GM19193 (cell line): Measurements from ENCODE around the gene TGFBR1.

Source experiments
- POLR2A ChIP-seq: IDR thresholded peaks from 4 replicates; pipeline ENCODE4 v1.6.1; 2011; ENCODE audit not compliant: insufficient read depth, insufficient read length; ENCODE audit errors: extremely low read depth

The TGFBR1 gene

GRCh38 chr9:99113414-99114048, 8.6 kb downstream of the TGFBR1 start:
- no peak for TF ChIP-seq POLR2A

- no peak for TF ChIP-seq POLR2A
Observed at GRCh38 chr9:99114049-99114440, 9.1 kb downstream of the TGFBR1 start.

GRCh38 chr9:99114846-99115500, 10.1 kb downstream of the TGFBR1 start:
- no peak for TF ChIP-seq POLR2A

- TF ChIP-seq POLR2A, result no peak
Observed at GRCh38 chr9:99116003-99116411, 11.1 kb downstream of the TGFBR1 start.

GRCh38 chr9:99118782-99119466, 14.0 kb downstream of the TGFBR1 start:
- no peak for TF ChIP-seq POLR2A

GRCh38 chr9:99119976-99120655, 15.2 kb downstream of the TGFBR1 start:
- TF ChIP-seq POLR2A, result no peak

- TF ChIP-seq POLR2A, result no peak
Observed at GRCh38 chr9:99121604-99122003, 16.7 kb downstream of the TGFBR1 start.

GRCh38 chr9:99124534-99125255, 19.8 kb downstream of the TGFBR1 start:
- TF ChIP-seq POLR2A, result no peak

GRCh38 chr9:99125446-99125845, 20.5 kb downstream of the TGFBR1 start:
- TF ChIP-seq POLR2A, result no peak

GRCh38 chr9:99126312-99126711, 21.4 kb downstream of the TGFBR1 start:
- TF ChIP-seq POLR2A, result no peak

- no peak for TF ChIP-seq POLR2A
Observed at GRCh38 chr9:99127356-99128132, 22.6 kb downstream of the TGFBR1 start.

- no peak for TF ChIP-seq POLR2A
Observed at GRCh38 chr9:99128133-99128406, 23.2 kb downstream of the TGFBR1 start.

GRCh38 chr9:99129091-99129490, 24.2 kb downstream of the TGFBR1 start:
- no peak for TF ChIP-seq POLR2A

GRCh38 chr9:99130069-99130468, 25.2 kb downstream of the TGFBR1 start:
- no peak for TF ChIP-seq POLR2A
